HG03066 (cell line): ENCODE results near the gene PTGDS.

Experiments used
- ATAC-seq: cut with Tn5 transposase; IDR thresholded peaks from one replicate; pipeline ENCODE4 v1.9.1; 2021; ENCODE audit warnings: low read depth; ENCODE audit not compliant: unreplicated experiment

The PTGDS gene

GRCh38 chr9:137019891-137020683 is 42.8 kb downstream of the PTGDS start:
- ATAC-seq, result no peak

- ATAC-seq, result no peak
Measured at GRCh38 chr9:137020771-137021567, 43.7 kb downstream of the PTGDS start.

- ATAC-seq, result no peak
Measured at GRCh38 chr9:137021568-137021978, 44.3 kb downstream of the PTGDS start.

- ATAC-seq, result no peak
Measured at GRCh38 chr9:137021979-137022661, 44.8 kb downstream of the PTGDS start.

- no peak for ATAC-seq
Measured at GRCh38 chr9:137022662-137023008, 45.3 kb downstream of the PTGDS start.

GRCh38 chr9:137023157-137023556 is 45.9 kb downstream of the PTGDS start:
- ATAC-seq, result no peak

GRCh38 chr9:137023583-137023991 is 46.3 kb downstream of the PTGDS start:
- ATAC-seq, result no peak

- ATAC-seq, result no peak
Measured at GRCh38 chr9:137025517-137025966, 48.2 kb downstream of the PTGDS start.

GRCh38 chr9:137026384-137026783 is 49.1 kb downstream of the PTGDS start:
- ATAC-seq, result no peak

- no peak for ATAC-seq
Measured at GRCh38 chr9:137026828-137027227, 49.5 kb downstream of the PTGDS start.

- no peak for ATAC-seq
Measured at GRCh38 chr9:137027369-137028262, 50.3 kb downstream of the PTGDS start, which contains the start of gene ABCA2. TSS of gene ABCA2 (minus strand) at chr9:137028237. CDS start at chr9:137028140, 97 bp downstream.

- peak; percentile 38 for ATAC-seq
Measured at GRCh38 chr9:137028263-137029057, 51.2 kb downstream of the PTGDS start.

GRCh38 chr9:137029058-137029936 is 52.0 kb downstream of the PTGDS start:
- peak; percentile 47 for ATAC-seq

- ATAC-seq, result no peak
Measured at GRCh38 chr9:137030006-137030405, 52.7 kb downstream of the PTGDS start.

GRCh38 chr9:137030538-137031527 is 53.5 kb downstream of the PTGDS start:
- no peak for ATAC-seq
